GM12878 (cell line): ENCODE results near the gene GMDS. TPM values are rescaled to one million over a fixed set of nuclear protein-coding genes. Genes with fewer than 3 reads are reported as not detected.

ENCODE experiments used
- ATAC-seq: fragments of 200-7000 bp; cut with Tn5 transposase; 3 replicates; pipeline ENCODE4 v1.9.1; 2020; ENCODE audit warnings: mild to moderate bottlenecking, moderate library complexity
- BruUV-seq: library from RNA; stranded (reverse); fragments of 400-500 nt; replicated peaks from 2 replicates; lab custom pipeline; 2021; lab: Mats Ljungman, UMichigan
- CTCF ChIA-PET: fragments of 300-600 bp; sonication (Branson Sonifier 250); formaldehyde crosslinking; extraction: SDS; loops from one replicate; lab custom pipeline; 2021; ENCODE audit warnings: inconsistent platforms; lab: Yijun Ruan, JAX
- POLR2A ChIA-PET: fragments of 350-600 bp; formaldehyde crosslinking; extraction: SDS; loops from one replicate; lab custom pipeline; 2021; ENCODE audit warnings: inconsistent platforms; lab: Charles Lee
- RAD21 ChIA-PET: fragments of 300-600 bp; sonication (Branson Sonifier 250); formaldehyde crosslinking; loops from one replicate; lab custom pipeline; 2023; ENCODE audit warnings: antibody characterized with exemption; ENCODE audit not compliant: unreplicated experiment; lab: Charles Lee
- SMC1A ChIA-PET: fragments of 300-600 bp; sonication (Branson Sonifier 250); formaldehyde crosslinking; loops from one replicate; lab custom pipeline; 2023; ENCODE audit not compliant: unreplicated experiment, uncharacterized antibody; lab: Charles Lee
- DNase-seq: peaks from one replicate; pipeline ENCODE4 v3.0.0-alpha.2; 2011; ENCODE audit warnings: low read depth, low spot score
- FAIRE-seq: peaks from 3 replicates; lab custom pipeline; 2011; peaks lifted over from hg19 to GRCh38; lab: Jason Lieb, UNC
- H2AFZ ChIP-seq: 2 replicates; pipeline ENCODE4 v1.6.0; 2011; ENCODE audit warnings: low read depth, low read length, control low read depth; ENCODE audit not compliant: control insufficient read depth
- H3K27ac ChIP-seq: 2 replicates; pipeline ENCODE4 v1.5.1; 2011; ENCODE audit warnings: control low read depth; ENCODE audit not compliant: control insufficient read depth, insufficient read depth
- H3K27me3 ChIP-seq, 2 experiments: replicated peaks in 1 of 2; 2 replicates each; pipeline versions ENCODE4 v1.6.0 to v1.6.1; 2011; ENCODE audit warnings: low read length in 1 of 2; ENCODE audit not compliant: control insufficient read depth in 2 of 2, insufficient read depth in 2 of 2
- H3K36me3 ChIP-seq, 2 experiments: 2 replicates each; pipeline ENCODE4 v1.5.1; 2011; ENCODE audit warnings: low read length in 1 of 2; ENCODE audit not compliant: control insufficient read depth in 2 of 2, insufficient read depth in 2 of 2
- H3K4me1 ChIP-seq: 2 replicates; pipeline ENCODE4 v1.6.1; 2011; ENCODE audit warnings: mild to moderate bottlenecking, low read length, moderate library complexity, mixed read lengths; ENCODE audit not compliant: control insufficient read depth, insufficient read depth
- H3K4me2 ChIP-seq: 2 replicates; pipeline ENCODE4 v1.6.0; 2011; ENCODE audit warnings: control low read depth; ENCODE audit not compliant: control insufficient read depth, insufficient read depth
- H3K4me3 ChIP-seq: fragments of 200-600 bp; sonication (generic); 2 replicates; pipeline ENCODE4 v1.5.1; 2016
- H3K79me2 ChIP-seq: 2 replicates; pipeline ENCODE4 v1.6.0; 2011; ENCODE audit warnings: low read length; ENCODE audit not compliant: control insufficient read depth, insufficient read depth
- H3K9ac ChIP-seq: 2 replicates; pipeline ENCODE4 v1.8.0; 2011; ENCODE audit warnings: low read length, control low read depth, mixed read lengths; ENCODE audit not compliant: control insufficient read depth, insufficient read depth
- H3K9me3 ChIP-seq: replicated peaks from 3 replicates; pipeline ENCODE4 v1.5.1; 2011; ENCODE audit warnings: mild to moderate bottlenecking, low read length; ENCODE audit not compliant: control insufficient read depth, insufficient read depth
- H4K20me1 ChIP-seq: 2 replicates; pipeline ENCODE4 v1.6.0; 2011; ENCODE audit not compliant: control insufficient read depth, insufficient read depth
- BRCA1 ChIP-seq: IDR thresholded peaks from 2 replicates; pipeline ENCODE4 v1.6.1; 2011; ENCODE audit warnings: low read depth, low read length, improper control_type of control experiment
- CBX3 ChIP-seq: fragments of 200-600 bp; sonication (generic); IDR thresholded peaks from 2 replicates; pipeline ENCODE4 v1.6.1; 2016; ENCODE audit warnings: low read depth, borderline replicate concordance
- CREB1 ChIP-seq: IDR thresholded peaks from 2 replicates; pipeline ENCODE4 v1.6.1; 2012; ENCODE audit warnings: low read depth, mild to moderate bottlenecking, inconsistent platforms
- KDM1A ChIP-seq: fragments of 200-600 bp; sonication (generic); IDR thresholded peaks from 2 replicates; pipeline ENCODE4 v1.6.1; 2016; ENCODE audit warnings: borderline replicate concordance
- MEF2B ChIP-seq: fragments of 450-650 bp; IDR thresholded peaks from 2 replicates; pipeline ENCODE4 v1.6.1; 2018; ENCODE audit warnings: mild to moderate bottlenecking, moderate library complexity; ENCODE audit not compliant: partially characterized antibody, poor library complexity, severe bottlenecking
- NFYA ChIP-seq: IDR thresholded peaks from 2 replicates; pipeline ENCODE4 v1.6.1; 2011; ENCODE audit warnings: low read depth, mild to moderate bottlenecking, low read length, improper control_type of control experiment, borderline replicate concordance
- RAD21 ChIP-seq: IDR thresholded peaks from 2 replicates; pipeline ENCODE4 v1.6.1; 2011; ENCODE audit warnings: mild to moderate bottlenecking, low read depth, low read length, moderate library complexity; ENCODE audit not compliant: insufficient read depth
- TCF3 ChIP-seq: IDR thresholded peaks from 2 replicates; pipeline ENCODE4 v1.6.1; 2012; ENCODE audit warnings: low read depth, mild to moderate bottlenecking, low read length, borderline replicate concordance; ENCODE audit not compliant: insufficient read depth
- YBX1 ChIP-seq: fragments of 450-650 bp; IDR thresholded peaks from 2 replicates; pipeline ENCODE4 v1.6.1; 2016; ENCODE audit warnings: antibody characterized with exemption
- ZSCAN29 ChIP-seq: fragments of 450-650 bp; IDR thresholded peaks from 2 replicates; pipeline ENCODE4 v1.6.1; 2017; ENCODE audit warnings: mild to moderate bottlenecking, moderate library complexity
- WGBS: methylation state at CpG from one replicate; pipeline ENCODE4 v1.1.6; 2016; ENCODE audit warnings: low lambda C conversion rate; ENCODE audit not compliant: insufficient replicate concordance, insufficient coverage; ENCODE audit errors: missing lambda C conversion rate; 5-methylcytosine and 5-hydroxymethylcytosine counted together
- in situ Hi-C: fragments of 300-500 bp; cut with MboI; formaldehyde crosslinking; loops from 9 replicates; pipeline ENCODE4 v1.14.3; 2018; ENCODE audit warnings: mixed read lengths
- intact Hi-C: fragments of 100-400 bp; cut with micrococcal nuclease; formaldehyde crosslinking; loops from one replicate; pipeline ENCODE4 v1.14.2; 2022; ENCODE audit not compliant: unreplicated experiment
- polyA plus RNA-seq, 11 experiments: library from polyadenylated mRNA; depleted of rRNA in 4 of 11; unstranded in 6 of 11; stranded (reverse) in 5 of 11; fragments of >200 nt; fragmentation: Nextera tagmentation in 4 of 11; fragmentation: Illumina TruSeq in 1 of 11; extraction: Ambion mirVana in 4 of 11; extraction: Trizol in 1 of 11; gene quantifications; 1 replicate in 1 of 11; 2 replicates in 10 of 11; pipeline versions ENCODE4 v1.2.1 to v1.2.3, GENCODE V29; 2011 to 2016; ENCODE audit warnings: inconsistent platforms in 2 of 11, missing spikeins in 2 of 11, low read depth in 1 of 11
- total RNA-seq, 4 experiments: library from RNA; depleted of rRNA in 3 of 4; stranded (reverse); fragments of >200 nt in 3 of 4; fragmentation: Illumina TruSeq in 1 of 4; extraction: Trizol in 1 of 4; gene quantifications; 2 replicates each; pipeline versions ENCODE4 v1.2.1 to v1.2.3, GENCODE V29; 2013 to 2021
- TF ChIP-seq, protein P1 (sequence below): fragments of 450-650 bp; IDR thresholded peaks from 2 replicates; pipeline ENCODE4 v1.6.1; 2016; ENCODE audit warnings: mild to moderate bottlenecking
- TF ChIP-seq, protein P2 (sequence below): IDR thresholded peaks from 2 replicates; pipeline ENCODE4 v1.6.1; 2011; ENCODE audit warnings: mild to moderate bottlenecking, low read depth, low read length, moderate library complexity; ENCODE audit not compliant: insufficient replicate concordance
- TF ChIP-seq, protein P3 (sequence below): IDR thresholded peaks from 2 replicates; pipeline ENCODE4 v1.6.1; 2011; ENCODE audit warnings: borderline replicate concordance, low read depth, mild to moderate bottlenecking, moderate library complexity, low read length; ENCODE audit not compliant: insufficient read depth, poor library complexity, severe bottlenecking
- TF ChIP-seq, protein P4 (sequence below): fragments of 450-650 bp; IDR thresholded peaks from 2 replicates; pipeline ENCODE4 v1.6.1; 2017; ENCODE audit warnings: low read depth, mild to moderate bottlenecking, moderate library complexity

GMDS gene
- total and polyA plus RNA-seq, 10 of the 15 experiments (the other 5 are each of a cell fraction or from before 2014, with no cell fraction given) = 0.61 to 53.8 (median 29.3) TPM

DNA sequence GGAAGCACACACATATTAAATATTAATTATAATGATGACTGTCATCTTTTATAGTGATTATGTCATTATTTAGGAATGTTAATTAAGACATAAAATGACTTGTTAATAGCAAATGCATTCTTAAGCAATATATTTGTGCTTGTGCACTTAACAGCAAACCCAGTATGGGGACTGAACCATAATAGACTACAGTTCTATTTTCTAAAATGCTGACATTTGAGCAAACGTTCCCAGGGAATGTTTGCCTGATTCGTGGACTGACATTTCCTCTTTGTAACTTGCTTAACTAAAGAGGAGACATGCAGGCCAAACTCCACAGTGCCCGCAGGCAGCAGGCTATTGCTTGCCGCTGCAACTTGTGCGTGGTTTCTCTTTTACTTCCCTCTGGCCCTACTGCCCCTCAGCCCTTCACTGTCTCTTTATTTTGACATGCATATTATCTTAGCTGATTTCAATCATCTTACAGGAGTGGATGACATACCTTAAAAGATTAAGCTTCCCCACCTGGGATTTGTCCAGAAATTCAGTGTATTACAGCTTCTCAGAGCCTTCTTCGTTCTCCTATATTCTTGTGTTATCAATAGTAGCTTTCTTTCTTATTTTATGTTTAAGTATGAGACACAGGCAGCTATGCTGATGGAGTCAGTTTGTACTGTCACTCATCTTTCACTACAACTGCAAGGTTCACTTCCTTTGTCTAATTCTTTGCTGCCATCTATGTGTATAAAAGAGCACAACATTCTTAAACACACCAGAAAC lies 141.5 kb downstream of the GMDS start:
- Histone ChIP-seq H3K4me3 (no peak overlapping the region), H3K36me3 (no peaks in the 10 kb centered on the region), H3K27me3 (no peaks in the 10 kb centered on the region), H3K9ac (no peak overlapping the region), H2AFZ (no peak overlapping the region), H3K27ac (no peak overlapping the region), H3K4me2 (no peak overlapping the region), H3K4me1 (no peaks in the 10 kb centered on the region), H3K79me2 (no peaks in the 10 kb centered on the region), H3K9me3 (no peaks in the 10 kb centered on the region), H4K20me1 (no peaks in the 10 kb centered on the region)
- ChIA-PET SMC1A (interaction anchor here (0.5 to 3.4 kb wide), 27 partner anchors 16 to 519 kb away, joined by 3 to 16 read pairs (median 3); no protein-coding TSS in a partner anchor), CTCF (interaction anchor here (0.6 to 2.4 kb wide), 36 partner anchors 9 to 591 kb away, joined by 3 to 25 read pairs (median 4); no protein-coding TSS in a partner anchor), RAD21 (interaction anchor here (0.6 to 1.4 kb wide), 18 partner anchors 9 to 508 kb away, joined by 3 to 10 read pairs (median 4); partner anchors contain the start of gene FOXC1), POLR2A (no interaction called here)
- ATAC-seq (peak; percentile 84), FAIRE-seq (peak; percentile 97), DNase-seq (peak; percentile 11)
- BruUV-seq = no TSS peak
- 56% methylated on average over 6 of the region's 6 CpGs for WGBS
- intact Hi-C loops = loop anchor here (1.0 to 10.0 kb wide), 3 partner anchors 248 to 500 kb away; no protein-coding TSS in a partner anchor
- in situ Hi-C loops = loop anchor here (10.0 kb wide), 1 partner anchor 251 kb away; no protein-coding TSS in a partner anchor
- TF ChIP-seq, protein P1, sequence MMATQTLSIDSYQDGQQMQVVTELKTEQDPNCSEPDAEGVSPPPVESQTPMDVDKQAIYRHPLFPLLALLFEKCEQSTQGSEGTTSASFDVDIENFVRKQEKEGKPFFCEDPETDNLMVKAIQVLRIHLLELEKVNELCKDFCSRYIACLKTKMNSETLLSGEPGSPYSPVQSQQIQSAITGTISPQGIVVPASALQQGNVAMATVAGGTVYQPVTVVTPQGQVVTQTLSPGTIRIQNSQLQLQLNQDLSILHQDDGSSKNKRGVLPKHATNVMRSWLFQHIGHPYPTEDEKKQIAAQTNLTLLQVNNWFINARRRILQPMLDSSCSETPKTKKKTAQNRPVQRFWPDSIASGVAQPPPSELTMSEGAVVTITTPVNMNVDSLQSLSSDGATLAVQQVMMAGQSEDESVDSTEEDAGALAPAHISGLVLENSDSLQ = peak; percentile 94
- TF ChIP-seq, protein P2, sequence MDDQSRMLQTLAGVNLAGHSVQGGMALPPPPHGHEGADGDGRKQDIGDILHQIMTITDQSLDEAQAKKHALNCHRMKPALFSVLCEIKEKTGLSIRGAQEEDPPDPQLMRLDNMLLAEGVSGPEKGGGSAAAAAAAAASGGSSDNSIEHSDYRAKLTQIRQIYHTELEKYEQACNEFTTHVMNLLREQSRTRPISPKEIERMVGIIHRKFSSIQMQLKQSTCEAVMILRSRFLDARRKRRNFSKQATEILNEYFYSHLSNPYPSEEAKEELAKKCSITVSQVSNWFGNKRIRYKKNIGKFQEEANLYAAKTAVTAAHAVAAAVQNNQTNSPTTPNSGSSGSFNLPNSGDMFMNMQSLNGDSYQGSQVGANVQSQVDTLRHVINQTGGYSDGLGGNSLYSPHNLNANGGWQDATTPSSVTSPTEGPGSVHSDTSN = peak; percentile 63
- TF ChIP-seq NFYA (no peak), TCF3 (no peak), BRCA1 (no peak), RAD21 (peak; percentile 94), ZSCAN29 (no peak), CREB1 (no peak), CBX3 (no peak), MEF2B (no peak), KDM1A (no peak), YBX1 (no peak)
- TF ChIP-seq, protein P3, sequence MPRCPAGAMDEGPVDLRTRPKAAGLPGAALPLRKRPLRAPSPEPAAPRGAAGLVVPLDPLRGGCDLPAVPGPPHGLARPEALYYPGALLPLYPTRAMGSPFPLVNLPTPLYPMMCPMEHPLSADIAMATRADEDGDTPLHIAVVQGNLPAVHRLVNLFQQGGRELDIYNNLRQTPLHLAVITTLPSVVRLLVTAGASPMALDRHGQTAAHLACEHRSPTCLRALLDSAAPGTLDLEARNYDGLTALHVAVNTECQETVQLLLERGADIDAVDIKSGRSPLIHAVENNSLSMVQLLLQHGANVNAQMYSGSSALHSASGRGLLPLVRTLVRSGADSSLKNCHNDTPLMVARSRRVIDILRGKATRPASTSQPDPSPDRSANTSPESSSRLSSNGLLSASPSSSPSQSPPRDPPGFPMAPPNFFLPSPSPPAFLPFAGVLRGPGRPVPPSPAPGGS = no peak
- TF ChIP-seq, protein P4, sequence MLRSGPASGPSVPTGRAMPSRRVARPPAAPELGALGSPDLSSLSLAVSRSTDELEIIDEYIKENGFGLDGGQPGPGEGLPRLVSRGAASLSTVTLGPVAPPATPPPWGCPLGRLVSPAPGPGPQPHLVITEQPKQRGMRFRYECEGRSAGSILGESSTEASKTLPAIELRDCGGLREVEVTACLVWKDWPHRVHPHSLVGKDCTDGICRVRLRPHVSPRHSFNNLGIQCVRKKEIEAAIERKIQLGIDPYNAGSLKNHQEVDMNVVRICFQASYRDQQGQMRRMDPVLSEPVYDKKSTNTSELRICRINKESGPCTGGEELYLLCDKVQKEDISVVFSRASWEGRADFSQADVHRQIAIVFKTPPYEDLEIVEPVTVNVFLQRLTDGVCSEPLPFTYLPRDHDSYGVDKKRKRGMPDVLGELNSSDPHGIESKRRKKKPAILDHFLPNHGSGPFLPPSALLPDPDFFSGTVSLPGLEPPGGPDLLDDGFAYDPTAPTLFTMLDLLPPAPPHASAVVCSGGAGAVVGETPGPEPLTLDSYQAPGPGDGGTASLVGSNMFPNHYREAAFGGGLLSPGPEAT = no peak
